Stomach (tissue), 9 donors: ENCODE measurements around the gene DYNC1H1. TPM values are rescaled to one million over a fixed set of nuclear protein-coding genes. Genes with fewer than 3 reads are reported as not detected.

Experiments used
- DNase-seq, 2 donors: peaks; one replicate each; pipeline versions ENCODE4 v3.0.0 to v3.0.0-alpha.2; 2013 to 2019
- H3K27ac ChIP-seq, 5 donors: fragments of 200-600 bp in 4 of 5; sonication (generic) in 4 of 5; one replicate each; pipeline ENCODE4 v1.5.1; 2013 to 2019; ENCODE audit warnings: mild to moderate bottlenecking in 1 of 5, moderate library complexity in 1 of 5
- H3K27me3 ChIP-seq, 3 donors: fragments of 200-600 bp; sonication (generic); one replicate each; pipeline ENCODE4 v1.5.1; 2017 to 2019; ENCODE audit warnings: mixed run types in 1 of 3
- H3K36me3 ChIP-seq, 4 donors: fragments of 200-600 bp; sonication (generic); 1 replicate in 3 of 4; 2 replicates in 1 of 4; pipeline ENCODE4 v1.5.1; 2016 to 2019
- H3K4me1 ChIP-seq, 4 donors: fragments of 200-600 bp; sonication (generic); one replicate each; pipeline ENCODE4 v1.5.1; 2016 to 2019
- H3K4me3 ChIP-seq, 4 donors: fragments of 200-600 bp; sonication (generic) in 3 of 4; one replicate each; pipeline ENCODE4 v1.5.1; 2016 to 2019; ENCODE audit warnings: mild to moderate bottlenecking in 1 of 4
- H3K9me3 ChIP-seq, 4 donors: fragments of 200-600 bp; sonication (generic); one replicate each; pipeline ENCODE4 v1.5.1; 2016 to 2019
- EP300 ChIP-seq: sonication (generic); formaldehyde crosslinking; IDR thresholded peaks from one replicate; pipeline ENCODE4 v1.6.1; 2017; ENCODE audit warnings: antibody characterized with exemption
- POLR2A ChIP-seq, 4 donors: fragments of 450-650 bp; IDR thresholded peaks; one replicate each; pipeline ENCODE4 v1.6.1; 2016; ENCODE audit warnings: antibody characterized with exemption in 4 of 4, control low read depth in 2 of 4, mild to moderate bottlenecking in 1 of 4, moderate library complexity in 1 of 4
- POLR2AphosphoS5 ChIP-seq, 3 donors: sonication (generic); formaldehyde crosslinking; IDR thresholded peaks; one replicate each; pipeline ENCODE4 v1.6.1; 2016; ENCODE audit warnings: antibody characterized with exemption in 3 of 3
- WGBS, 5 donors: extraction: QIAGEN DNeasy Blood & Tissue Kit in 3 of 5; methylation state at CpG; one replicate each; pipeline versions ENCODE4 v1.1.5 to v1.1.7; 2013 to 2018; 5-methylcytosine and 5-hydroxymethylcytosine counted together
- intact Hi-C: fragments of 100-400 bp; cut with DNase I; formaldehyde crosslinking; loops from one replicate; pipeline ENCODE4 v1.15.1; 2023; ENCODE audit warnings: low total_unique reads
- polyA plus RNA-seq, 3 donors: library from polyadenylated mRNA; stranded (reverse); fragments of 200-250 nt; gene quantifications; one replicate each; pipeline ENCODE4 v1.2.3, GENCODE V29; 2013
- total RNA-seq, 5 donors: library from RNA; depleted of rRNA; stranded (reverse); fragments of >200 nt; gene quantifications; one replicate each; pipeline versions ENCODE4 v1.1.0 to v1.2.3, GENCODE V29; 2014 to 2016
- TF ChIP-seq, protein P1 (sequence below), 7 experiments: fragments of 450-650 bp in 4 of 7; fragments of 200-600 bp in 3 of 7; sonication (generic) in 3 of 7; IDR thresholded peaks; one replicate each; pipeline ENCODE4 v1.5.1; 2016 to 2019; ENCODE audit warnings: antibody characterized with exemption in 7 of 7, control low read depth in 2 of 7, mild to moderate bottlenecking in 1 of 7
- donor health status: healthy with polysubstance abuse.
- donor health status: Bipolar disorder and iron deficiency.
- donor health status: healthy.

DYNC1H1 gene
- total and polyA plus RNA-seq, 8 donors: 52.9 to 651 (median 332) TPM

DNA sequence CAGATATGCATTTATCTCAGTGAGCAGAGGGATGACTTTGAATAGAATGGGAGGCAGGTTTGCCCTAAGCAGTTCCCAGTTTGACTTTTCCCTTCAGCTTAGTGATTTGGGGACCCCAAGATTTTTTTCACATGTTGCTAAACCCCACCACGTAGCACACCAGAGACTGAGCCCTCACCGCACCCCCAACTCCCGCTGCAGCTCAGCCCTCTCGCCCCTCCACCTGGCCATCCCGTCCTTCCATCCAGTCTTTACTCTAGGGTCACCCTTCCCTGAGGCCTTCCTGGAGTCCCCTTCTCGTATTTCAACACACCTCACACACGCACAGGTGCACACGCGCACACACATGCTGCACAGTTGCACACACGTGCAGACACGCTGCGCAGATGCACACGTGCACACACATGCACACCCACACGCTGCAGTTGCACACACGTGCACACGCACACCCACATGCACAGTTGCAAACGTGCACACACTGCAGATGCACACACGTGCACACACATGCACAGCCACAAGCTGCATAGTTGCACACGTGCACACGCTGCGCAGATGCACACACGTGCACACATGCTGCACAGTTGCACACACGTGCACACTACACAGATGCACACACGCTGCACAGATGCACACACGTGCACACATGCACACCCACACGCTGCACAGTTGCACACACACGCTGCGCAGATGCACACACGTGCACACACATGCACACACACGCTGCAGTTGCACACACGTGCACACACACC is 92.5 kb downstream of the DYNC1H1 start:
- Histone ChIP-seq H3K27ac (no peak overlapping the region), H3K27me3 (no peaks in the 10 kb centered on the region), H3K9me3 (no peaks in the 10 kb centered on the region), H3K4me3 (no peak overlapping the region), H3K36me3 (peaks cover 12 to 26% (median 19%) of the 10 kb centered on the region in 4 donors), H3K4me1 (peaks cover 0 to 15% (median 0%) of the 10 kb centered on the region in 4 donors)
- WGBS, 5 donors: 80 to 86% (median 85%) methylated on average over 31 of the region's 31 CpGs
- no peak for DNase-seq
- TF ChIP-seq POLR2AphosphoS5 (IDR thresholded peaks at IDR 0.05) (no peak), EP300 (no peak), POLR2A (IDR thresholded peaks at IDR 0.05) (no peak)
- TF ChIP-seq, protein P1, sequence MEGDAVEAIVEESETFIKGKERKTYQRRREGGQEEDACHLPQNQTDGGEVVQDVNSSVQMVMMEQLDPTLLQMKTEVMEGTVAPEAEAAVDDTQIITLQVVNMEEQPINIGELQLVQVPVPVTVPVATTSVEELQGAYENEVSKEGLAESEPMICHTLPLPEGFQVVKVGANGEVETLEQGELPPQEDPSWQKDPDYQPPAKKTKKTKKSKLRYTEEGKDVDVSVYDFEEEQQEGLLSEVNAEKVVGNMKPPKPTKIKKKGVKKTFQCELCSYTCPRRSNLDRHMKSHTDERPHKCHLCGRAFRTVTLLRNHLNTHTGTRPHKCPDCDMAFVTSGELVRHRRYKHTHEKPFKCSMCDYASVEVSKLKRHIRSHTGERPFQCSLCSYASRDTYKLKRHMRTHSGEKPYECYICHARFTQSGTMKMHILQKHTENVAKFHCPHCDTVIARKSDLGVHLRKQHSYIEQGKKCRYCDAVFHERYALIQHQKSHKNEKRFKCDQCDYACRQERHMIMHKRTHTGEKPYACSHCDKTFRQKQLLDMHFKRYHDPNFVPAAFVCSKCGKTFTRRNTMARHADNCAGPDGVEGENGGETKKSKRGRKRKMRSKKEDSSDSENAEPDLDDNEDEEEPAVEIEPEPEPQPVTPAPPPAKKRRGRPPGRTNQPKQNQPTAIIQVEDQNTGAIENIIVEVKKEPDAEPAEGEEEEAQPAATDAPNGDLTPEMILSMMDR (IDR thresholded peaks at IDR 0.05): no peak
- intact Hi-C loops: no loop called here

DNA sequence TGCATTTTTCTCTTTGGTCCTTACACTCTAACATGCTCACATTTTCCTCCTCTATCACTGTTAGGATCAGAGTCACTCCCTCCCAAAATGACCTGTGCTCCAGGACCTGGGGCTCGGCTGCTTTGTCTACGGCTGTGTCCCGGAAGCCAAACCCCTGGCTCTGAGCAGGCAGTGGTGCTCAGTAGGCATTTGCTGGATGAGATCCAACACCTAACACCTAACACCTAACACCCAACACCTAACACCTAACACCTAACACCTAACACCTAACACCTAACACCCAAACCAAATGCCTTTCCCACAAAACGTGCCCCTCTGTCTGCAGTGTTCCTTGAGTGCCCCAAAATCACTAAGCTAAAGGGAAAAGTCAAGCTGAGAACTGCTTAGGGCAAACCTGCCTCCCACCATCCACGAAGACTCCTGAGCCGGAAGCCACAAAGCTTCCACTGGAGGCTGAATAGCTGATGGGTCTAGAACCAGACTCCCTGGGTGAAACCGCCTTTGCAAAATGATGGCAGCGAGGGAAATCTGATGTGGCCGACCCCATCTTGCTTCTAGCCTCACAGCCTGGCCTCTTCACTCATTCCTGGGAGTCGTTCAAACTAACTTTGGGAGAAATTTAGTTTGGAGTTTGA is 93.2 kb downstream of the DYNC1H1 start:
- no peak overlapping the region for H3K27ac ChIP-seq
- intact Hi-C loops: no loop called here
- peaks cover 0 to 17% (median 4%) of the 10 kb centered on the region in 4 donors for H3K4me1 ChIP-seq
- H3K4me3 ChIP-seq: no peak overlapping the region
- no peak for DNase-seq
- H3K9me3 ChIP-seq: no peaks in the 10 kb centered on the region
- no peaks in the 10 kb centered on the region for H3K27me3 ChIP-seq
- WGBS, 5 donors: 52 to 59% (median 55%) methylated on average over 9 to 10 of the region's 10 CpGs
- H3K36me3 ChIP-seq: peaks cover 4 to 18% (median 12%) of the 10 kb centered on the region in 4 donors
- TF ChIP-seq EP300 (no peak), POLR2AphosphoS5 (IDR thresholded peaks at IDR 0.05) (no peak), POLR2A (IDR thresholded peaks at IDR 0.05) (no peak)

GRCh38 chr14:102058146-102058545 is 93.8 kb downstream of the DYNC1H1 start:
- no peaks in the 10 kb centered on the region for H3K9me3 ChIP-seq
- H3K36me3 ChIP-seq: peaks cover 0 to 13% (median 7%) of the 10 kb centered on the region in 4 donors
- no peaks in the 10 kb centered on the region for H3K27me3 ChIP-seq
- H3K4me1 ChIP-seq: peaks cover 0 to 22% (median 8%) of the 10 kb centered on the region in 4 donors
- H3K27ac ChIP-seq: no peak overlapping the region
- DNase-seq: no peak
- intact Hi-C loops: no loop called here
- TF ChIP-seq, protein P1 (IDR thresholded peaks at IDR 0.05): no peak
- TF ChIP-seq EP300: no peak
- 62 to 70% (median 66%) methylated on average over 7 of the region's 7 CpGs for whole genome bisulfite sequencing, 5 donors
- H3K4me3 ChIP-seq: no peak overlapping the region

GRCh38 chr14:102058961-102059360 is 94.6 kb downstream of the DYNC1H1 start:
- Histone ChIP-seq H3K9me3 (no peaks in the 10 kb centered on the region), H3K4me1 (peaks cover 0 to 31% (median 16%) of the 10 kb centered on the region in 4 donors), H3K36me3 (peaks cover 0 to 5% (median 2%) of the 10 kb centered on the region in 4 donors), H3K27ac (no peak overlapping the region), H3K27me3 (no peaks in the 10 kb centered on the region), H3K4me3 (no peak overlapping the region)
- intact Hi-C loops: no loop called here
- no peak for DNase-seq
- 70 to 82% (median 73%) methylated on average over 5 of the region's 5 CpGs for WGBS, 5 donors
- TF ChIP-seq EP300 (no peak), POLR2A (IDR thresholded peaks at IDR 0.05) (no peak), POLR2AphosphoS5 (IDR thresholded peaks at IDR 0.05) (no peak)
- TF ChIP-seq, protein P1 (IDR thresholded peaks at IDR 0.05): no peak
